ENCODE data around the gene MAEA.

Gene MAEA

GRCh38 chr4:1249731-1250526, 39.8 kb upstream of the MAEA start:
- Histone ChIP-seq H3K4me2 (ENCODE audit: low read length) (peak overlapping the region; percentile 99), H3K4me3 (ENCODE audit: low read length) (peak overlapping the region; percentile 95), H3K9me3 (ENCODE audit: control insufficient read depth, insufficient read depth, low read length) (peaks cover 31% of the 10 kb centered on the region; the same call in 1 of the 2 replicates), H4K20me1 (ENCODE audit: control insufficient read depth, insufficient read depth, low read depth, low read length) (peaks cover 21% of the 10 kb centered on the region), H3K9me2 (replicated peaks; ENCODE audit: control insufficient read depth, low read length) (no peaks in the 10 kb centered on the region), H3K27ac (ENCODE audit: low read depth, low read length) (peak overlapping the region; percentile 69), H3F3A (ENCODE audit: control insufficient read depth, insufficient read depth) (no peaks in the 10 kb centered on the region), H3K79me2 (ENCODE audit: control insufficient read depth, low read length) (peaks cover 60% of the 10 kb centered on the region), H3K4me1 (ENCODE audit: control insufficient read depth, low read length) (peaks cover 46% of the 10 kb centered on the region), H3K36me3 (ENCODE audit: control insufficient read depth, low read length) (peaks cover 67% of the 10 kb centered on the region), H3K27me3 (ENCODE audit: control insufficient read depth, low read length) (no peaks in the 10 kb centered on the region)
- TF ChIP-seq EZH2phosphoT487 (IDR thresholded peaks at IDR 0.05; ENCODE audit: borderline replicate concordance, low read length) = no peak
- TF ChIP-seq CTCF (IDR thresholded peaks at IDR 0.05; ENCODE audit: low read depth, low read length, poor library complexity, severe bottlenecking) = no peak

- Histone ChIP-seq H4K20me1 (ENCODE audit: control insufficient read depth, insufficient read depth, low read depth, low read length) (peaks cover 16% of the 10 kb centered on the region), H3K9me2 (replicated peaks; ENCODE audit: control insufficient read depth, low read length) (no peaks in the 10 kb centered on the region), H3F3A (ENCODE audit: control insufficient read depth, insufficient read depth) (no peaks in the 10 kb centered on the region), H3K4me3 (ENCODE audit: low read length) (peak overlapping the region; percentile 95), H3K4me1 (ENCODE audit: control insufficient read depth, low read length) (peaks cover 41% of the 10 kb centered on the region), H3K27me3 (ENCODE audit: control insufficient read depth, low read length) (no peaks in the 10 kb centered on the region), H3K36me3 (ENCODE audit: control insufficient read depth, low read length) (peaks cover 63% of the 10 kb centered on the region), H3K4me2 (ENCODE audit: low read length) (peak overlapping the region; percentile 99), H3K9me3 (ENCODE audit: control insufficient read depth, insufficient read depth, low read length) (peaks cover 31% of the 10 kb centered on the region; the same call in 1 of the 2 replicates), H3K27ac (ENCODE audit: low read depth, low read length) (no peak overlapping the region), H3K79me2 (ENCODE audit: control insufficient read depth, low read length) (peaks cover 54% of the 10 kb centered on the region)
- TF ChIP-seq EZH2phosphoT487 (IDR thresholded peaks at IDR 0.05; ENCODE audit: borderline replicate concordance, low read length) (no peak), CTCF (IDR thresholded peaks at IDR 0.05; ENCODE audit: low read depth, low read length, poor library complexity, severe bottlenecking) (no peak)
These were observed 39.2 kb upstream of the MAEA start for GRCh38 chr4:1250527-1250812.

GRCh38 chr4:1250921-1251772, 38.5 kb upstream of the MAEA start:
- H3K27ac ChIP-seq (ENCODE audit: low read depth, low read length) = no peak overlapping the region
- peaks cover 31% of the 10 kb centered on the region; the same call in 1 of the 2 replicates for H3K9me3 ChIP-seq (ENCODE audit: control insufficient read depth, insufficient read depth, low read length)
- H3K27me3 ChIP-seq (ENCODE audit: control insufficient read depth, low read length) = no peaks in the 10 kb centered on the region
- no peak overlapping the region for H3K4me2 ChIP-seq (ENCODE audit: low read length)
- H3K4me1 ChIP-seq (ENCODE audit: control insufficient read depth, low read length) = peaks cover 34% of the 10 kb centered on the region
- H3K36me3 ChIP-seq (ENCODE audit: control insufficient read depth, low read length) = peaks cover 58% of the 10 kb centered on the region
- no peak for TF ChIP-seq CTCF (IDR thresholded peaks at IDR 0.05; ENCODE audit: low read depth, low read length, poor library complexity, severe bottlenecking)
- no peak for TF ChIP-seq EZH2phosphoT487 (IDR thresholded peaks at IDR 0.05; ENCODE audit: borderline replicate concordance, low read length)
- peaks cover 10% of the 10 kb centered on the region for H4K20me1 ChIP-seq (ENCODE audit: control insufficient read depth, insufficient read depth, low read depth, low read length)
- H3K9me2 ChIP-seq (replicated peaks; ENCODE audit: control insufficient read depth, low read length) = no peaks in the 10 kb centered on the region
- H3K79me2 ChIP-seq (ENCODE audit: control insufficient read depth, low read length) = peaks cover 47% of the 10 kb centered on the region
- H3K4me3 ChIP-seq (ENCODE audit: low read length) = no peak overlapping the region
- no peaks in the 10 kb centered on the region for H3F3A ChIP-seq (ENCODE audit: control insufficient read depth, insufficient read depth)

Data from DOHH2 (cell line).